Natural killer cell (primary cell): ENCODE data around the gene CUX1. TPM values are rescaled to one million over a fixed set of nuclear protein-coding genes. Genes with fewer than 3 reads are reported as not detected.

Experiments used
- ATAC-seq, 3 donors: fragments of 150-1000 bp in 2 of 3; fragments of 200-7000 bp in 1 of 3; cut with Tn5 transposase; 1 replicate in 1 of 3; 2 replicates in 2 of 3; pipeline ENCODE4 v1.10.0; 2021; ENCODE audit warnings: mild to moderate bottlenecking in 2 of 3, moderate library complexity in 2 of 3
- DNase-seq, 2 donors: peaks; one replicate each; pipeline versions ENCODE4 v3.0.0 to v3.0.0-alpha.2; 2013 to 2021; ENCODE audit warnings: mixed read lengths in 1 of 2
- H3K27ac ChIP-seq: one replicate; pipeline ENCODE4 v1.5.1; 2013; ENCODE audit warnings: mild to moderate bottlenecking, low read length
- H3K27me3 ChIP-seq: one replicate; pipeline ENCODE4 v1.6.1; 2013; ENCODE audit warnings: low read length; ENCODE audit not compliant: control insufficient read depth, insufficient read depth
- H3K36me3 ChIP-seq: one replicate; pipeline ENCODE4 v1.6.1; 2013; ENCODE audit warnings: low read length; ENCODE audit not compliant: control insufficient read depth, insufficient read depth
- H3K4me1 ChIP-seq: one replicate; pipeline ENCODE4 v1.6.1; 2013; ENCODE audit warnings: low read length; ENCODE audit not compliant: control insufficient read depth, insufficient read depth
- H3K4me3 ChIP-seq: one replicate; pipeline ENCODE4 v1.5.1; 2013; ENCODE audit warnings: low read length
- H3K9me3 ChIP-seq: one replicate; pipeline ENCODE4 v1.6.1; 2013; ENCODE audit warnings: low read length; ENCODE audit not compliant: control insufficient read depth, insufficient read depth
- H3K27ac Mint-ChIP-seq, 2 donors: one replicate each; pipeline ENCODE4 v1.8.0; 2022; ENCODE audit warnings: mild to moderate bottlenecking in 2 of 2, mixed read lengths in 2 of 2, moderate library complexity in 1 of 2
- H3K27me3 Mint-ChIP-seq, 2 donors: one replicate each; pipeline ENCODE4 v1.8.0; 2022; ENCODE audit warnings: low read depth in 2 of 2, mixed read lengths in 2 of 2
- H3K36me3 Mint-ChIP-seq: one replicate; pipeline ENCODE4 v1.8.0; 2022; ENCODE audit warnings: mixed read lengths
- H3K4me1 Mint-ChIP-seq, 2 donors: one replicate each; pipeline ENCODE4 v1.8.0; 2022; ENCODE audit warnings: mixed read lengths in 2 of 2
- H3K4me3 Mint-ChIP-seq: one replicate; pipeline ENCODE4 v1.8.0; 2022; ENCODE audit warnings: mild to moderate bottlenecking, moderate library complexity, mixed read lengths
- H3K9me3 Mint-ChIP-seq, 2 donors: one replicate each; pipeline ENCODE4 v1.8.0; 2022; ENCODE audit warnings: mixed read lengths in 2 of 2
- CTCF ChIP-seq: fragments of 200-600 bp; IDR thresholded peaks from one replicate; pipeline ENCODE4 v1.8.0; 2022; ENCODE audit warnings: antibody characterized with exemption
- WGBS: methylation state at CpG from one replicate; pipeline ENCODE4 v1.1.7; 2013; ENCODE audit warnings: missing lambda C conversion rate; ENCODE audit not compliant: insufficient coverage; 5-methylcytosine and 5-hydroxymethylcytosine counted together
- intact Hi-C: fragments of 100-400 bp; cut with micrococcal nuclease; formaldehyde crosslinking; loops from one replicate; pipeline ENCODE4 v1.14.2; 2022
- total RNA-seq, 4 donors: library from RNA; stranded (reverse); fragments of 120-200 nt in 1 of 4; gene quantifications; one replicate each; pipeline versions ENCODE4 v1.2.3 to v1.2.4, GENCODE V29; 2013 to 2022

The CUX1 gene
- total RNA-seq, 3 donors from 2014 or later (not counting 1 experiment from before 2014, with no cell fraction given) = 59.8 to 77.4 (median 73.6) TPM

GRCh38 chr7:102305414-102306268 lies 488.2 kb downstream of the CUX1 start:
- Mint-ChIP-seq H3K36me3 (no peaks in the 10 kb centered on the region), H3K4me1 (peaks cover 0 to 5% of the 10 kb centered on the region in 2 donors), H3K9me3 (no peaks in the 10 kb centered on the region), H3K27ac (peak overlapping the region in 1 of 2 donors; percentile 56), H3K4me3 (peak overlapping the region; percentile 4), H3K27me3 (peaks cover 0 to 3% of the 10 kb centered on the region in 2 donors)
- WGBS = 52% methylated on average over 16 of the region's 17 CpGs
- intact Hi-C loops = no loop called here
- H3K27ac ChIP-seq = peak overlapping the region; percentile 2
- H3K9me3 ChIP-seq = no peaks in the 10 kb centered on the region
- TF ChIP-seq CTCF = no peak
- no peak overlapping the region for H3K4me3 ChIP-seq
- H3K4me1 ChIP-seq = peaks cover 51% of the 10 kb centered on the region
- ATAC-seq = peak; percentile 49 to 71 (median 59)
- peak in 1 of 2 donors; percentile 15 for DNase-seq
- no peaks in the 10 kb centered on the region for H3K27me3 ChIP-seq
- H3K36me3 ChIP-seq = peaks cover 1% of the 10 kb centered on the region

- WGBS = 25% methylated on average over 17 of the region's 17 CpGs
- Mint-ChIP-seq H3K36me3 (no peaks in the 10 kb centered on the region), H3K9me3 (no peaks in the 10 kb centered on the region), H3K4me3 (no peak overlapping the region), H3K27me3 (peaks cover 0 to 3% of the 10 kb centered on the region in 2 donors), H3K4me1 (peaks cover 0 to 5% of the 10 kb centered on the region in 2 donors), H3K27ac (no peak overlapping the region)
- no peak for TF ChIP-seq CTCF
- ATAC-seq (peak; percentile 38 to 59 (median 49)), DNase-seq (peak in 1 of 2 donors; percentile 30)
- peak overlapping the region; percentile 58 for H3K27ac ChIP-seq
- H3K4me3 ChIP-seq = peak overlapping the region; percentile 12
- H3K36me3 ChIP-seq = peaks cover 1% of the 10 kb centered on the region
- H3K27me3 ChIP-seq = no peaks in the 10 kb centered on the region
- intact Hi-C loops = no loop called here
- peaks cover 51% of the 10 kb centered on the region for H3K4me1 ChIP-seq
- no peaks in the 10 kb centered on the region for H3K9me3 ChIP-seq
These were observed 489.7 kb downstream of the CUX1 start for GRCh38 chr7:102306916-102307677.

- peaks cover 28% of the 10 kb centered on the region for H3K4me1 ChIP-seq
- peaks cover 0 to 4% of the 10 kb centered on the region in 2 donors for H3K4me1 Mint-ChIP-seq
- intact Hi-C loops = no loop called here
These were observed 493.0 kb downstream of the CUX1 start for GRCh38 chr7:102310414-102310815.

More at GRCh38 chr7:102310414-102310815, 493.0 kb downstream of the CUX1 start:
- TF ChIP-seq CTCF = no peak
- no peaks in the 10 kb centered on the region for H3K9me3 Mint-ChIP-seq
- H3K27me3 Mint-ChIP-seq = no peaks in the 10 kb centered on the region
- H3K4me3 ChIP-seq = no peak overlapping the region
- DNase-seq (no peak), ATAC-seq (no peak)
- no peak overlapping the region for H3K27ac ChIP-seq
- no peaks in the 10 kb centered on the region for H3K9me3 ChIP-seq
- H3K4me3 Mint-ChIP-seq = no peak overlapping the region
- no peaks in the 10 kb centered on the region for H3K36me3 Mint-ChIP-seq
- peaks cover 1% of the 10 kb centered on the region for H3K36me3 ChIP-seq
- no peak overlapping the region for H3K27ac Mint-ChIP-seq
- no peaks in the 10 kb centered on the region for H3K27me3 ChIP-seq
- 96% methylated on average over 9 of the region's 9 CpGs for WGBS
